Left ventricle myocardium superior (tissue), 1 donor: ENCODE results near the gene PATE4. TPM values are rescaled to one million over a fixed set of nuclear protein-coding genes. Genes with fewer than 3 reads are reported as not detected.

Experiments used
- ATAC-seq: fragments of 200-7000 bp; cut with Tn5 transposase; one replicate; pipeline ENCODE4 v1.9.1; 2020; ENCODE audit warnings: mild to moderate bottlenecking, moderate library complexity
- DNase-seq: peaks from one replicate; pipeline ENCODE4 v3.0.0-alpha.2; 2020
- intact Hi-C: fragments of 100-400 bp; cut with micrococcal nuclease; formaldehyde crosslinking; loops from one replicate; pipeline ENCODE4 v1.11.0; 2022
- total RNA-seq: library from RNA; stranded (reverse); fragmentation: NEBNext Ultra II Directional; extraction: Animal tissue kit (Norgen Biotek cat#: 25700); gene quantifications from one replicate; pipeline ENCODE4 v1.2.1, GENCODE V29; 2021
- donor health status: DM: no; HTN: yes; CAD: no; lungs with severe emphysema.

The PATE4 gene
- total RNA-seq, 1 donor from 2014 or later, result not detected

DNA sequence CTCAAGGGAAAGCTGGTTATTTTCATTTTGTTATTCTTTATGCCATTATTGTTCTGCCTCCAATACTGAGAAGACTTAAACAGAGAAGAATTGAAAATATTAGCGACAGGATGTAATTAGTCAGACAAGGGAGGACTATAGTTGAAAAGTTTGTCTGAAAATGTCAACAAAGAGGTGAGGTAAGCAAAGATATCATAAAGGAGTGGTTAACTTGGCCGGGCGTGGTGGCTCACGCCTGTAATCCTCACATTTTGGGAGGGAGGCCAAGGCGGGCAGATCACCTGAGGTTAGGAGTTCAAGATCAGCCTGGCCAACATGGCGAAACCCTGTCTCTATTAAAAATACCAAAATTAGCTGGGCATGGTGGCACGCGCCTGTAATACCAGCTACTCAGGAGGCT, 50.3 kb downstream of the PATE4 start:
- ATAC-seq, result no peak
- intact Hi-C loops, result no loop called here
- no peak for DNase-seq

DNA sequence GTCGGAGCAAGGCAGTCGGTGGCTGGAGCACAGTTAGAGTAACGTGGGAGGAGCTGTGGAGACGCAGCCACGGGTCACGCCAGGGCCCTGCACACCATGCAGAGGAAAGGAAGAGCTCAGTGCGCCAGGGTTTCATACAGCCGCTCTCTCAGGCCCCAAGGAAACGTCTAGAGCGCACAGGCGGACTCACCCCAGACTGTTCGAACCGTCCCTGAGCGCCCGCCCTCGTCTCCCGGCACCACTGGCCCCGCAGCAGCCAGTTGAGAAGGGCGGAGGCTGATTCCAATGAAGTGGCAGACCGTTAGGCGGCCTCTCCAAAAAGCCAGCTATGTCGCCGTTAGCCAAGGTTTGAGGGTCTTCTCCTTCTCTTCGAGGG, 53.9 kb downstream of the PATE4 start:
- intact Hi-C loops, result no loop called here
- DNase-seq, result peak; percentile 54
- ATAC-seq, result peak; percentile 38

- ATAC-seq (peak; percentile 99), DNase-seq (peak; percentile 97)
- intact Hi-C loops, result no loop called here
These were observed 54.5 kb downstream of the PATE4 start, which contains the start of gene HYLS1 for GRCh38 chr11:125887373-125888324. TSS of gene HYLS1 (plus strand) at chr11:125887668. CDS start at chr11:125899369, 11,701 bp downstream.

Other genes starting within 250 kb of the PATE4 start
- gene STT3A, start 240.5 kb upstream of the PATE4 start, total RNA-seq, result 58.6 TPM
- gene CHEK1, start 208.2 kb upstream of the PATE4 start, total RNA-seq, result 1.5 TPM
- gene ACRV1, start 152.5 kb upstream of the PATE4 start, total RNA-seq, result not detected
- gene PATE1, start 87.0 kb upstream of the PATE4 start, total RNA-seq, result not detected
- not detected for gene PATE2, start 54.5 kb upstream of the PATE4 start, total RNA-seq
- not detected for gene PATE3, start 45.2 kb upstream of the PATE4 start, total RNA-seq
- 5.2 TPM for gene HYLS1, start 54.4 kb downstream of the PATE4 start, total RNA-seq
- gene PUS3, start 69.9 kb downstream of the PATE4 start, total RNA-seq, result 7.1 TPM
- not detected for gene DDX25, start 71.2 kb downstream of the PATE4 start, total RNA-seq
- not detected for gene VSIG10L2, start 112.7 kb downstream of the PATE4 start, total RNA-seq
- 15.9 TPM for gene CDON, start 229.6 kb downstream of the PATE4 start, total RNA-seq